ENCODE measurements around the gene PI4KA.

The PI4KA gene

GRCh38 chr22:20811971-20812660, 46.5 kb downstream of the PI4KA start:
- no peaks in the 10 kb centered on the region for H4K20me1 ChIP-seq (ENCODE audit: control insufficient read depth, insufficient read depth, low read depth, low read length)
- H3K4me2 ChIP-seq (ENCODE audit: low read length), result no peak overlapping the region
- no peak for TF ChIP-seq CTCF (IDR thresholded peaks at IDR 0.05; ENCODE audit: low read depth, low read length, poor library complexity, severe bottlenecking)
- TF ChIP-seq EZH2phosphoT487 (IDR thresholded peaks at IDR 0.05; ENCODE audit: borderline replicate concordance, low read length), result no peak
- no peaks in the 10 kb centered on the region for H3K9me2 ChIP-seq (replicated peaks; ENCODE audit: control insufficient read depth, low read length)
- H3K4me3 ChIP-seq (ENCODE audit: low read length), result no peak overlapping the region
- no peaks in the 10 kb centered on the region for H3F3A ChIP-seq (ENCODE audit: control insufficient read depth, insufficient read depth)
- no peaks in the 10 kb centered on the region for H3K79me2 ChIP-seq (ENCODE audit: control insufficient read depth, low read length)
- H3K4me1 ChIP-seq (ENCODE audit: control insufficient read depth, low read length), result no peaks in the 10 kb centered on the region
- H3K9me3 ChIP-seq (ENCODE audit: control insufficient read depth, insufficient read depth, low read length), result no peaks in the 10 kb centered on the region
- peaks cover 50% of the 10 kb centered on the region for H3K36me3 ChIP-seq (ENCODE audit: control insufficient read depth, low read length)
- no peak overlapping the region for H3K27ac ChIP-seq (ENCODE audit: low read depth, low read length)
- no peaks in the 10 kb centered on the region for H3K27me3 ChIP-seq (ENCODE audit: control insufficient read depth, low read length)

- no peaks in the 10 kb centered on the region for H3F3A ChIP-seq (ENCODE audit: control insufficient read depth, insufficient read depth)
- H3K27ac ChIP-seq (ENCODE audit: low read depth, low read length), result no peak overlapping the region
- peaks cover 51% of the 10 kb centered on the region for H3K36me3 ChIP-seq (ENCODE audit: control insufficient read depth, low read length)
- no peaks in the 10 kb centered on the region for H3K9me2 ChIP-seq (replicated peaks; ENCODE audit: control insufficient read depth, low read length)
- H3K27me3 ChIP-seq (ENCODE audit: control insufficient read depth, low read length), result no peaks in the 10 kb centered on the region
- H3K4me2 ChIP-seq (ENCODE audit: low read length), result no peak overlapping the region
- H4K20me1 ChIP-seq (ENCODE audit: control insufficient read depth, insufficient read depth, low read depth, low read length), result no peaks in the 10 kb centered on the region
- no peaks in the 10 kb centered on the region for H3K4me1 ChIP-seq (ENCODE audit: control insufficient read depth, low read length)
- no peak for TF ChIP-seq CTCF (IDR thresholded peaks at IDR 0.05; ENCODE audit: low read depth, low read length, poor library complexity, severe bottlenecking)
- no peak for TF ChIP-seq EZH2phosphoT487 (IDR thresholded peaks at IDR 0.05; ENCODE audit: borderline replicate concordance, low read length)
- no peaks in the 10 kb centered on the region for H3K79me2 ChIP-seq (ENCODE audit: control insufficient read depth, low read length)
- no peak overlapping the region for H3K4me3 ChIP-seq (ENCODE audit: low read length)
- no peaks in the 10 kb centered on the region for H3K9me3 ChIP-seq (ENCODE audit: control insufficient read depth, insufficient read depth, low read length)
Observed at GRCh38 chr22:20811171-20811570, 47.4 kb downstream of the PI4KA start.

- H3K4me2 ChIP-seq (ENCODE audit: low read length), result no peak overlapping the region
- H3K4me3 ChIP-seq (ENCODE audit: low read length), result no peak overlapping the region
- no peaks in the 10 kb centered on the region for H4K20me1 ChIP-seq (ENCODE audit: control insufficient read depth, insufficient read depth, low read depth, low read length)
- H3F3A ChIP-seq (ENCODE audit: control insufficient read depth, insufficient read depth), result no peaks in the 10 kb centered on the region
- no peak for TF ChIP-seq EZH2phosphoT487 (IDR thresholded peaks at IDR 0.05; ENCODE audit: borderline replicate concordance, low read length)
- no peak for TF ChIP-seq CTCF (IDR thresholded peaks at IDR 0.05; ENCODE audit: low read depth, low read length, poor library complexity, severe bottlenecking)
- no peaks in the 10 kb centered on the region for H3K79me2 ChIP-seq (ENCODE audit: control insufficient read depth, low read length)
- H3K36me3 ChIP-seq (ENCODE audit: control insufficient read depth, low read length), result peaks cover 55% of the 10 kb centered on the region
- no peaks in the 10 kb centered on the region for H3K27me3 ChIP-seq (ENCODE audit: control insufficient read depth, low read length)
- H3K9me3 ChIP-seq (ENCODE audit: control insufficient read depth, insufficient read depth, low read length), result no peaks in the 10 kb centered on the region
- H3K27ac ChIP-seq (ENCODE audit: low read depth, low read length), result no peak overlapping the region
- H3K9me2 ChIP-seq (replicated peaks; ENCODE audit: control insufficient read depth, low read length), result no peaks in the 10 kb centered on the region
- no peaks in the 10 kb centered on the region for H3K4me1 ChIP-seq (ENCODE audit: control insufficient read depth, low read length)
Observed at GRCh38 chr22:20810645-20811044, 48.0 kb downstream of the PI4KA start.
